WTC11 (cell line): ENCODE results near the gene MGST3. TPM values are rescaled to one million over a fixed set of nuclear protein-coding genes. Genes with fewer than 3 reads are reported as not detected.
A peak's percentile ranks its signal among the peaks of the same experiment; 100 is the strongest.

Source experiments
- ATAC-seq: fragments of 200-7000 bp; cut with Tn5 transposase; 2 replicates; pipeline ENCODE4 v1.10.0; 2021; ENCODE audit warnings: mild to moderate bottlenecking, moderate library complexity
- CTCF ChIA-PET: fragments of 300-600 bp; sonication (Branson Sonifier 250); formaldehyde crosslinking; loops from one replicate; lab custom pipeline; 2021; ENCODE audit warnings: antibody characterized with exemption; lab: Charles Lee
- POLR2A ChIA-PET: fragments of 350-600 bp; sonication (Branson Sonifier 250); formaldehyde crosslinking; loops from one replicate; lab custom pipeline; 2021; ENCODE audit warnings: antibody characterized with exemption; lab: Charles Lee
- DNase-seq: peaks from one replicate; pipeline ENCODE4 v3.0.0; 2021; ENCODE audit warnings: low spot score
- H3K27ac Mint-ChIP-seq: 2 replicates; pipeline ENCODE4 v1.8.0; 2021; ENCODE audit warnings: mixed read lengths
- H3K27me3 Mint-ChIP-seq: 2 replicates; pipeline ENCODE4 v1.8.0; 2021; ENCODE audit warnings: low read depth, mild to moderate bottlenecking, moderate library complexity, mixed read lengths
- H3K36me3 Mint-ChIP-seq: 2 replicates; pipeline ENCODE4 v1.8.0; 2021; ENCODE audit warnings: mixed read lengths
- H3K4me1 Mint-ChIP-seq: 2 replicates; pipeline ENCODE4 v1.8.0; 2022; ENCODE audit warnings: mixed read lengths
- H3K4me3 Mint-ChIP-seq: 2 replicates; pipeline ENCODE4 v1.8.0; 2021; ENCODE audit warnings: mild to moderate bottlenecking, moderate library complexity, mixed read lengths
- H3K9me3 Mint-ChIP-seq: 2 replicates; pipeline ENCODE4 v1.8.0; 2021; ENCODE audit warnings: mixed read lengths
- ATF1 ChIP-seq: sonication (generic); formaldehyde crosslinking; IDR thresholded peaks from 2 replicates; pipeline ENCODE4 v1.8.1; 2023; ENCODE audit warnings: mild to moderate bottlenecking, moderate library complexity, missing genetic modification reagents
- ERG ChIP-seq: fragments of 250-450 bp; sonication (Bioruptor Pico); IDR thresholded peaks from 2 replicates; pipeline ENCODE4 v1.8.0; 2021; ENCODE audit warnings: mild to moderate bottlenecking
- ETV6 ChIP-seq: sonication (generic); formaldehyde crosslinking; IDR thresholded peaks from 2 replicates; pipeline ENCODE4 v1.8.1; 2022; ENCODE audit warnings: mild to moderate bottlenecking, missing genetic modification reagents
- FOXP4 ChIP-seq: sonication (generic); formaldehyde crosslinking; IDR thresholded peaks from 2 replicates; pipeline ENCODE4 v1.8.0; 2022; ENCODE audit warnings: mild to moderate bottlenecking, missing genetic modification reagents
- HMGA2 ChIP-seq: fragments of 250-450 bp; sonication (Bioruptor Pico); IDR thresholded peaks from 2 replicates; pipeline ENCODE4 v1.4.0; 2021; ENCODE audit warnings: mild to moderate bottlenecking, moderate library complexity
- HMGXB4 ChIP-seq: sonication (generic); formaldehyde crosslinking; IDR thresholded peaks from 2 replicates; pipeline ENCODE4 v1.8.1; 2023; ENCODE audit warnings: mild to moderate bottlenecking, moderate library complexity, missing genetic modification reagents
- MXD4 ChIP-seq: fragments of 250-450 bp; sonication (Bioruptor Pico); IDR thresholded peaks from 2 replicates; pipeline ENCODE4 v1.8.0; 2021; ENCODE audit warnings: mild to moderate bottlenecking, moderate library complexity, borderline replicate concordance
- NFATC4 ChIP-seq: fragments of 250-450 bp; sonication (Bioruptor Pico); IDR thresholded peaks from 2 replicates; pipeline ENCODE4 v1.9.0; 2021; ENCODE audit warnings: mild to moderate bottlenecking
- NFYB ChIP-seq: sonication (generic); formaldehyde crosslinking; conservative IDR thresholded peaks from 2 replicates; pipeline ENCODE4 v1.8.0; 2022; ENCODE audit warnings: low read depth, missing genetic modification reagents
- ZNF396 ChIP-seq: fragments of 250-450 bp; sonication (Bioruptor Pico); IDR thresholded peaks from 2 replicates; pipeline ENCODE4 v1.8.0; 2021; ENCODE audit warnings: mild to moderate bottlenecking, moderate library complexity, borderline replicate concordance
- total RNA-seq: library from RNA; stranded (reverse); gene quantifications from 3 replicates; pipeline ENCODE4 v1.2.3, GENCODE V29; 2021
- TF ChIP-seq, protein P1 (sequence below): sonication (generic); formaldehyde crosslinking; IDR thresholded peaks from 2 replicates; pipeline ENCODE4 v1.8.0; 2023; ENCODE audit warnings: mild to moderate bottlenecking, missing genetic modification reagents

The MGST3 gene
- total RNA-seq, 1 experiment from 2014 or later, result 137 TPM

GRCh38 chr1:165629848-165630628 is 996 bp upstream of the MGST3 start:
- Mint-ChIP-seq H3K4me3 (no peak overlapping the region), H3K27ac (peak overlapping the region; percentile 64), H3K27me3 (no peaks in the 10 kb centered on the region; the same call in 1 of the 2 replicates), H3K9me3 (no peaks in the 10 kb centered on the region), H3K4me1 (peaks cover 33% of the 10 kb centered on the region), H3K36me3 (no peaks in the 10 kb centered on the region)
- DNase-seq (peak; percentile 57), ATAC-seq (peak; percentile 13)
- CTCF ChIA-PET, result interaction anchor here (0.9 to 1.7 kb wide), 4 partner anchors 28 to 223 kb away, joined by 3 to 7 read pairs (median 4); no protein-coding TSS in a partner anchor
- TF ChIP-seq HMGXB4, result 0 out of 2 replicates have a peak, but pooled peaks have one; percentile 26
- no peak for TF ChIP-seq MXD4 (CRISPR knock-in tag)
- POLR2A ChIA-PET, result interaction anchor here (1.0 to 1.6 kb wide), 2 partner anchors 10 to 14 kb away, joined by 3 read pairs; no protein-coding TSS in a partner anchor

GRCh38 chr1:165631342-165632151 is 513 bp downstream of the MGST3 start:
- peaks cover 42% of the 10 kb centered on the region for H3K4me1 Mint-ChIP-seq
- H3K27me3 Mint-ChIP-seq, result no peaks in the 10 kb centered on the region; the same call in 1 of the 2 replicates
- DNase-seq (peak; percentile 46), ATAC-seq (peak; percentile 23)
- CTCF ChIA-PET, result interaction anchor here (1.1 to 1.6 kb wide), 4 partner anchors 29 to 262 kb away, joined by 3 to 7 read pairs (median 4); no protein-coding TSS in a partner anchor
- no peaks in the 10 kb centered on the region for H3K9me3 Mint-ChIP-seq
- H3K36me3 Mint-ChIP-seq, result no peaks in the 10 kb centered on the region
- H3K4me3 Mint-ChIP-seq, result no peak overlapping the region
- TF ChIP-seq ATF1 (CRISPR knock-in tag), result no peak
- TF ChIP-seq HMGA2 (CRISPR knock-in tag), result no peak
- no peak for TF ChIP-seq NFATC4 (CRISPR knock-in tag)
- no peak for TF ChIP-seq NFYB
- TF ChIP-seq FOXP4 (CRISPR knock-in tag), result 0 out of 2 replicates have a peak, but pooled peaks have one; percentile 23
- TF ChIP-seq, protein P1, sequence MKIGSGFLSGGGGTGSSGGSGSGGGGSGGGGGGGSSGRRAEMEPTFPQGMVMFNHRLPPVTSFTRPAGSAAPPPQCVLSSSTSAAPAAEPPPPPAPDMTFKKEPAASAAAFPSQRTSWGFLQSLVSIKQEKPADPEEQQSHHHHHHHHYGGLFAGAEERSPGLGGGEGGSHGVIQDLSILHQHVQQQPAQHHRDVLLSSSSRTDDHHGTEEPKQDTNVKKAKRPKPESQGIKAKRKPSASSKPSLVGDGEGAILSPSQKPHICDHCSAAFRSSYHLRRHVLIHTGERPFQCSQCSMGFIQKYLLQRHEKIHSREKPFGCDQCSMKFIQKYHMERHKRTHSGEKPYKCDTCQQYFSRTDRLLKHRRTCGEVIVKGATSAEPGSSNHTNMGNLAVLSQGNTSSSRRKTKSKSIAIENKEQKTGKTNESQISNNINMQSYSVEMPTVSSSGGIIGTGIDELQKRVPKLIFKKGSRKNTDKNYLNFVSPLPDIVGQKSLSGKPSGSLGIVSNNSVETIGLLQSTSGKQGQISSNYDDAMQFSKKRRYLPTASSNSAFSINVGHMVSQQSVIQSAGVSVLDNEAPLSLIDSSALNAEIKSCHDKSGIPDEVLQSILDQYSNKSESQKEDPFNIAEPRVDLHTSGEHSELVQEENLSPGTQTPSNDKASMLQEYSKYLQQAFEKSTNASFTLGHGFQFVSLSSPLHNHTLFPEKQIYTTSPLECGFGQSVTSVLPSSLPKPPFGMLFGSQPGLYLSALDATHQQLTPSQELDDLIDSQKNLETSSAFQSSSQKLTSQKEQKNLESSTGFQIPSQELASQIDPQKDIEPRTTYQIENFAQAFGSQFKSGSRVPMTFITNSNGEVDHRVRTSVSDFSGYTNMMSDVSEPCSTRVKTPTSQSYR, result no peak
- no peak for TF ChIP-seq ETV6 (CRISPR knock-in tag)
- POLR2A ChIA-PET, result interaction anchor here (1.6 kb wide), 1 partner anchor 8 kb away, joined by 3 read pairs; no protein-coding TSS in a partner anchor
- H3K27ac Mint-ChIP-seq, result no peak overlapping the region

DNA sequence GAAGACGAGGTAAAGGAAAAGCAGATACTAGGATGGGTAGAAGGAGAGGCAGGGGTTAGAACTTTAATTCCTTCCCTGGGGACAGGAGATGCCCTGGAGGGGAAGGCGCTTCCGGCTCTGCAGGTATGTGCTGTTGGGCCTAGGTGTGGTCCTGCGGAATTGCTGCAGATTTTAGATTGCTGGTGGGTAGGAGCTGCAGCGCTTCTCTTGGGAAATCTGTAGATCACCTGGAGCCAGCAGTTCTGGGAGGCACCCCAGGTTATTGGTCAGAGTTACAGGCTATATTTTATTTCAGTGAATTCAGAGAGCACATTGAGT is 1.1 kb downstream of the MGST3 start:
- peak; percentile 21 for DNase-seq
- TF ChIP-seq ERG (CRISPR knock-in tag) (no peak), ZNF396 (no peak)
- H3K27me3 Mint-ChIP-seq, result no peaks in the 10 kb centered on the region; the same call in 1 of the 2 replicates
- no peaks in the 10 kb centered on the region for H3K9me3 Mint-ChIP-seq
- H3K4me3 Mint-ChIP-seq, result no peak overlapping the region
- H3K27ac Mint-ChIP-seq, result no peak overlapping the region
- peaks cover 46% of the 10 kb centered on the region for H3K4me1 Mint-ChIP-seq
- H3K36me3 Mint-ChIP-seq, result peaks cover 5% of the 10 kb centered on the region
- CTCF ChIA-PET, result interaction anchor here (1.2 kb wide), 1 partner anchor 30 kb away, joined by 5 read pairs; no protein-coding TSS in a partner anchor
- ATAC-seq, result peak; percentile 14
- POLR2A ChIA-PET, result interaction anchor here (0.6 kb wide), 1 partner anchor 14 kb away, joined by 3 read pairs; no protein-coding TSS in a partner anchor
